Right lung (tissue), 5 donors: Measurements from ENCODE around the gene PEDS1. TPM values are rescaled to one million over a fixed set of nuclear protein-coding genes. Genes with fewer than 3 reads are reported as not detected.
"Not testable (repeated sequence)": the region's sequence is repeated elsewhere in the genome, so short reads cannot be mapped to it uniquely, and the experiment has no call there.

Experiments
- DNase-seq, 2 donors: peaks; one replicate each; pipeline ENCODE4 v3.0.0-alpha.2; 2013
- polyA plus RNA-seq, 5 donors: library from polyadenylated mRNA; unstranded; fragments of 120-200 nt; gene quantifications; one replicate each; pipeline versions ENCODE4 v1.2.1 to v1.2.3, GENCODE V29; 2013; ENCODE audit warnings: inconsistent platforms in 1 of 5, low replicate concordance in 1 of 5; ENCODE audit not compliant: insufficient read length in 5 of 5, insufficient read depth in 1 of 5

PEDS1 gene
- polyA plus RNA-seq, 5 donors = 26.5 to 37.4 (median 27.5) TPM

DNA sequence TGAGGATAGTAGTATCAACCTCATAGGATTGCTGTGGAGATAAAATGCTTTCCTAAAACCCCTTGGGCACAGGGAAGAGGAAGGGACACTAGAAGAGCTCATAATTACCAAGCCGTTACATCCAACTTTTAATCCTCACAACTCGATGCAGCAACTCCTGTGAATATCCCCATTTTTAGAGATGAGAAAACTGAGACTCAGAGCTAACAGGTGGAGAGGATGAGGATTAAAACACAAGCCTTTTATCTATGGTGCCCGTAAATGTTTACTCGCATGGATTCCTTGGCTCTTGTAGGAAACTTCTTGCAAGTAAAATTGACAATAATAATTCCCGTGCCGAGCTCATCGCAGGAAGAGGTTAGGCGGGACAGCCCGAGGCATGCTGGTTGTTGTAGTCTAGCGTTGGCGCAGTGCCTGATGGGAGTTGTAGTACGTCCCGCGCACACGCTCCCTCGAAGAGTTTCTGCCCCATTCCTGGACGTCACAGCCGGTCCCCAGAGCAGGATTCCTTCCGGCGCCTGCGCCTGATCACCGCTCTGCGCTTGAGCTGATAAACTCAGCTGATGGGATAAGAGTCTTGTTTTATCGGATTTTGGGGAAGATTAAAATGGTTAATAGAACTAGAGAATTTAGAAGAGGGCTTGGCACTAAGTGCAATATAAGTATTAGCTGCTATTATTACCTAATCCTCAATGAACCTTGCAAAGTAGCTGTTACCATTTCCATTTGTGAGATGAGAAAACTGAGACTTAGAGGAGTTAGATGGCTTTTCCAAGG lies 37.7 kb downstream of the PEDS1 start:
- peak; percentile 95 to 96 for DNase-seq

DNA sequence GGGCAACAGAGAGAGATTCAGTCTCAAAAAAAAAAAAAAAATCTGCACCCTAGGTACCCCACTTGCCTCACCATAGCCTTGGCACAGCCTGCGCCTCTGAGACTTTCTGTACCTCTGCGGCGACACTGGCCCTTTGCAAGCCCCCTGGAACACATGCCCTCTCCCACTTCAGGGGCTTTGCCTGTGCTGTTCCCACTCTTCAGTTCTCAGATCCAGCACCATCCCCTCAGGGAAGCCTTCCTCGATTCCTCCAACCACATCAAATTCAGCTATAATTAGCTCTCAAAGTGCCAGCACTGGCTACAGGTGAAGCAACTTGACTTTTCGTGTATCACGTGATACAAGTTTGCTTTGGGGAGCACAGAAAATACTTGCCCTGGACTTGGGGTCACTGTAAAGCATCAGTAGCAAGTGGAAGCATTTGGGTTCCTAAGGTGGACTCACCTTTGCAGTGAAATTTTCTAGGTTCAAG lies 38.4 kb downstream of the PEDS1 start:
- no peak for DNase-seq

DNA sequence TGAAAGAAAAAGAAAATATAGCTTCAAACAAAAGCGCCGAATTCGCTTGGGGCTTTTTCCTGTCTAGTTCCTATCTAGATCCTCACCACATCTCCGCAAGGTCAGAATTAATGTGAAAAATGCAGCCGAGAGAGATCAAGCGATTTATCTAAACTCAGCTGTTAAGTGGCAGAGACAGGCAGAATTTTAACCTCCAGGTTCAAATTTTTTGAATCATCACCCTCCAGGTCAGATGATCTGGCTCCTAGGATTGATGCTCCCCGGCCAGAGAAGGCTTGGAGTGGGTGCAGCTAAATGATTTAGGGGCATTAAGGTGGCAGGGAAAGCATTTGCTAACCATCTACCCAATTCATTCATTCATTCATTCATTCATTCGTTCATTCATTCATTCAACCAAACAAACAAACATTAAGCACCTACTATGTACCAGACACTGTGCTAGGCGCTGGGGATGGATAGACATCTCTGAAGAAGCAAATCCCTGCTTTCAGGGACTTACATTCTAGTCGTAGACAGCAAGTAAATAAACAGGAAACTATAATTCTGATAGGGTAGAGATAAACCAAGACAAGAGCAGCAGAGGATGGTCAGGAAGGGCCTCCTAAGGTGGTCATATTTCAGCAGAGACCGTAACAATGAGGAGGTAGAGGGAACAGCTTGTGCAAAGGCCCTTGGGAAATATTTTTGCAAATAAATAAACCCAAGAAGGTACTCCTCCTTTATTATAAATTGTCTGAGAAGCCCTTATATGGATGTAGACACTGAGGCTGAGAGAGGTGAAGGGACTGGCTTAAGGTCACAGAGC lies 39.9 kb downstream of the PEDS1 start:
- DNase-seq = no peak

DNA sequence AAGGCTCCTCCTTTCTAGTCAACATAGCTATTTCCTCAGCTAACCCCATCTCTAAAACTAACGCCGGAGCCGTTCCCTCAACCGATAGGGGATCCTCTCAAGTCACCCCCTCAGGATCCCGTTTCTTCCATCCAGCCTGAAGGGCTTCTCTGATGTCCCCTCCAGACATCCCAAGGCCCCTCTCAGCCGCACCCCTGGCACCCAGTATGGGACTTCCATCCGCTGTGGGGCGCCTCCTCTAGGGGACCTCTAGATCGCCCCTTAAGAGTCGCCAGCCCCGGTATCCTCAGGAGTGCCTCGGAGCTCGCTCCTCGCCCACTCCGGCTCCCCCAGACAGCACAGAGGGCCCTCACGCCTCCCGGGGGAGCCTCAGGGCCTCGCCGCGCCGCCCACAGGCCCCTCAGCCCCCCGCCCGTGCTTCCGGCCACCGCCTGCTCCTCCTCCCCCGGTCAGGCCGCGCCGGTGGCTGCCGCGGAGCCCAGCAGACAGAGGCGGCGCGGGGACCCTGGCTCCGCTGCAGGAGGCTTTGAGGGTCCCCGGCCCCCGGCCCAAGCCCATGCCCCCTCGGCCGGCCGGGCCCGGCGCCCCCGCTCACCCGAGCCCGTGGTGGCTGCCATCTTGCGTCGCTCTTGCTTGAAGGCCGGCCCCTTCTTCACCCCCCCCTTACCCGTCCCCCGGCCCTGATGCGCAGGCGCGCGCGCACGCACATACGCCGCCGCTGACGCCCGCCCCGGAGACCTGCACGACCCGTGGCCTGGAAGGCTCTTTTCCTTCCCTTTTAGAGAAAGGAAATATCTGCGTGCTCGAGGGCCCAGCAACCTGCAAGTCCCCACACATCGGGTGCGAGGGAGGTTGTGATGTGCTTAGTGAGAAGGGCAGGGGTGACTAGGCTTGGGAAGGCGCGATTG lies 40.8 kb downstream of the PEDS1 start, which contains the start of gene UBE2V1:
UBE2V1 (minus strand) TSS at position 639 of the 908 bp plus-strand sequence; CDS start at position 617, 22 bp downstream.
- DNase-seq = peak; percentile 91 to 92

DNA sequence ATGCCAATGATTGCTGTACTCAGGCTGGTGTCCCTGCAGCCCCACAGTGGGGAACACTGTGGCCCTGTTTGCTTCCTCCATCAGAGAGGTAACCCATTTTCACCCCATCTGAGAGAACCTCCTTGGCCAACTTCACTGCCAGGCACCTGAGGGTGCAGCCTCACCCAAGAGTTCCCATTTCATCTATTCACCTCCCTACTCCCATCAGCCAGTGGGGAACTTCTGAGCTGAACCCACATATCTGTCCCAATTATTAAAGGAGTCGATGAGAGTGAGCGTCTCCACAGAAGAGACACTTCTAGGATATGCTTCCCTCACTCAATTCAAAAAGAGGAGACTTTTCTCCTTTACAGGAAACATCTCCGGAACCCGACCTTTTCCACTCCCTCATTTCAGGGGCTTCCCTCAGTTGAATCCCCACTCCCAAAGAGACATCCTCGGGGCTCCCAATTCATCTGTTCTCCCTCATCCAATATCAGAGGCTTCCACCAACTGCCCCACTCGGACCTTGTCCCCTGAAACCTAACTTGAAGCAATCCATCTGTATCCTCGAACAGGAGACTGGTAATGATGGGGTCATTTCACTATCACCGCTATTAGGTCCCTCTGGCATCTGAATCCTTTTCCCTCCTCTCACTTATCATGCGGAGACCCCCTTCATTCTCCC lies 41.6 kb downstream of the PEDS1 start:
- no peak for DNase-seq

DNA sequence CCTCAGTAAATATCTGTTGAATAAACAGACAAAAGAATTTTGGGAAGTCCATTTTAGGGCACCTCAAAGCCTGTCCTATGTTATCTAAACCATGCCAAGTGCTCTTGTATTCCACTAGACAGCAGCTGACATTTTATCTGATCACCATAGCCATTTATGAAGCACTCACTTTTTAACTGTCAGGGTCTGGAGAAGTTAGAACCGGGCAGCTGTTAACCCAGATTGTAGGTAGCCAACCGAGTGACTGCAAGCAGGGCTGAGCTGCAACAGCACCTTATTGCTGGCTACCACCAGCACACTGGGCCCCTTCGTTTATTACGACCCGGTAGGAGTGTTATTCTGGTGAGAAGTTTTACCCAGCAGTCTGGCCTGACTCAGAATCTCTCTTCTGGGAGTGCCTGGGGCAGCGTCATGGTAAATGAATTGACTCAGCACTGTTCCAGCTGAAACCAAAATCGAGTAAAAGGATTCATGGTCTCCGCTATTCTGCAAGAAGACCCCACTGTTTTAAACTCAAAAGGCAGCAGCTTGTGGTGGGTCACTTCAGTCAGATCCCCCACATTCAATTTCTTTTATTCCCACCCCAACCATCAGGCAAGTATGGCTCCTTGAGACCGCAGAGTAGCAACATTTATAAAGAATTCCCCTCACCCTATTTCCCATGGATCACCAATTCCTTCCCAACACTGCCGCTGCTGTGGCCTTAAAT lies 42.2 kb downstream of the PEDS1 start:
- no peak for DNase-seq

DNA sequence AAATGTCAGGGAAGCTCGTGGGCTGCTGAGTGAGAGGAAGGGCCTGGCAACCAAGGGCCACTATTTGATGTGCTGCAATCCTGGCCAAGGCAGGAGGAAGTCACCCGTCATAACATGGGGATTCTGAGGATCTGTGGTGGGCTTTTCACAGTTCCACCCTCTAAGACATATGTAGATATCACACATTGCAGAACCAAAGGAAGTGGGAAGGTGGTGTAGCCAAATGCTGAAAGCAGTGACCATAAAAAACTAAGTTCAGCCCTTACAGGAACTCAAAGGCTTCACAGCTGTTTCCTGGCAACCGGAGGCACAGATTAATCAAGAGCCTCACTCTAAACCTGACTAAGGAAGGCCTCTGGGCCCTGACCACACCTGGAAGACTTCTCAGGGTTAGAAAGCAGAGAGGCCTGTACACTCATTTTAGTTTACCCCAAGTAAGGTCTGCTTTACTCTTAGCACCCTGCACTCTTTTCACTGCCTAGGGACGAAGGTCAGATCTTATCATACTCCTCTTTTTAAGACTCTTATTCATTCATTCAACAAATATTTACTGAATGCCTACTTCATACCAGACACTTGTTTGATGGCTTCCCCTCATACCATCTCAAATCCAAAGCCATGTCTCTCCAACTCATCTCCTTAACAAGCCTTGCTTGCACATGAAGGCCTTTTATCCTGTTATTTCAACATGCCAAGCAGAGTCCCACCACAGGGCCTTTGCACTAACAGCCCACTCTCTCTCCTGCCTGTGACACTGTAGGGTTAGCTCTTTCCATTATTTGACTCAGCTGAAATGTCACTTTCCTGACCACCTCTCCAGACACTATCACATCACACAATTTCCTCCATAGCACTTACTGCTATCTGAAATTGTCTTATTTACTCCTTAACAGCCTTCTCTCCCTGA lies 43.1 kb downstream of the PEDS1 start:
- DNase-seq = no peak

DNA sequence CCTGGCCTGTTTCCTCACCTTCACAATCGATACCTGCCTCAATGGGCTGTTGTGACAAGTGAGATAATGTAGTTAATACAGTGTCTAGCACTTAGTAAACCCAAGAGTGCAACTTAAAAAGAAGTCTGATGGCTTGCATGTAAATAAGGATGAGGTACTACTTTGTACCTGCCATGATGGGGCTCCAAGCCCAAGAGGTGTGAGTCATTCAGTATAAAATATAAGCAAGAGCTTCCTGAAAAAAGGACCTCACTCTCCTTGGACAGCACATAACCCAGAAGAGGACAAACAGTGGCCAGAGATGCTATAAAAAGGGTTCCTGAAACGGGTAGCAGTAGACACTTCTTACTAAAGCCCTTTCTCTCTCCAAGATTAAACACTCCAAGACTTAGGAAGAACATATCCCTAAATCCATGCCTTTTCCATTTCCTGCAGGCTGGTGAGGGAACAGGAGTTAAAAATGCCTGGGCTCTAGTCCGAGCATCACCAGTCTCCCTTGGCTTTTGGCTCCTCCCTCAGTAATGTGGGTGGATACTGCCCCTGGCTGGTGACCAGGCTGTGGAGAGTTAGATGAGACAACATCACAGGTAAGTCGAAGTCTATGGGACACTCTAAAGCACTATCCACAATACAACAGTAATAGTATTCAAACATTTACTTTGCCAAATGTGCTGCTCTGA lies 44.8 kb downstream of the PEDS1 start:
- no peak for DNase-seq

DNA sequence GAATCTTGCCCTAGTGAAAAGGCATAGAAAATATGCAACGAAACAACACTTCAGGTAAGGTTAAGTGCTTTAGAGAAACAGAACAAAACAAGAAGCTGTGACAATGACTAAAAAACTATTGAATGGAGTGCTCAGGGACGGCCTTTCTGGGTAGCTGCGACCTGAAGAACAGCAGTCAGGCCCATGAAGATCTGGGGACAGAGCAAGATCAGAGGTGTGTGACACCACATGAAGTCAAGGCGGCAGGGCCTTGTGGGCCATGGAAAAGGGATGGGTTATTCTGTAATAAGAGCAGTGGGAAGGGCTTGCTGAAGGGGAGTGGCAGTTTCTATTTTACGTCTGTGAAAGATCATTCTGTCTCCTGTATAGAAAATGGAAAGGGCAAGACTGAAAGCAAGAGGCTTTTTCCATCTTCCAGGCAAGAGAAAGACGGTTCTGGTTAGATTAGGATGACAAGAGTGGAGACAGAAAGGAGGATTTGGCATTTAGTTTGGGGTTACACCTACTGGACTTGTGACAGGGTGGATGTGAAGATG lies 45.7 kb downstream of the PEDS1 start:
- DNase-seq = no peak

DNA sequence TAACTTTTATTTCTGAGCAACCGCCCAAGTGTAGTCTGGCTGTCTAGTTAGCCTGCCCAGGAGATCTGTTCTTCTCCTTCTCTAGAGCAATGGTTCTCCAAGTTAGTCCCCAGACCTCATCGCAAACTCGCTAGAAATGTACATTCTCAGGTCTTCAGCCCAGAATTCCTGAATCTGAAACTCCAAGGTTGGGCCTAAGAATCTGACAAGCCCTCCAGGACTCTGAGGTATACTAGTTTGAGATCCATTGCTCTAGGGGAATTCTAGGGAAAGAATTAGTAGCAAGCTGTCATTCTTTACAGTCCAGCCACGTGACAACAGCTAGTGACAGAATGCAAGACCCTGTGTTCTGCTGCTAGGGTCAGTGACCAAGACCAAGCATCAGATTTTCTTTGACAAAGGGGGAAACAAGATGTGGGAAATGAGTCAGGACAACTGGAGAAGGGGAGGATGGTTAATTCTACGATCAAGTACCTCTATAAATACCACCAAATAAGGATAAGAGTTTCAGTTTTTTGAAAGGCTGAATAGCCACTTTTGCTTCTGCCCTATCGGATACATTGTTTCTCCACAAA lies 46.4 kb downstream of the PEDS1 start:
- no peak for DNase-seq

DNA sequence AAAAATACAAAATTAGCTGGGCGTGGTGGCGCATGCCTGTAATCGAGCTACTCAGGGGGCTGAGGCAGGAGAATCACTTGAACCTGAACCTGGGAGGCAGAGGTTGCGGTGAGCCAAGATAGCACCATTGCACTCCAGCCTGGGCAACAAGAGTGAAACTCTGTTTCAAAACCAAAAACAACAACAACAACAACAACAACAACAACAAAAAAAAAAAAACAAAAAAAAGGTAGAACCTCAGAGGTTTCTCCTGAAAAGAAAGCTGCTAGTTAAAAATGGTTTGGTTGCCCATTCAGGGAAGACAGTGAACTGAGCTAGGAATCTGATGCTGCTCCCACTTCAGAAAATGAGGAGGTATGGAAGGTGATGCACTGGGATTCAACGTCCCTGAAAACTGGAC lies 46.9 kb downstream of the PEDS1 start:
- DNase-seq = not testable (repeated sequence)

Other genes with a start within 250 kb of the PEDS1 start
- 1 to 10 TPM; 7.2 to 9.6 (median 7.8) TPM for gene SPATA2, start 238.2 kb downstream of the PEDS1 start, polyA plus RNA-seq
- 10 to 100 TPM; 57.2 to 71.9 (median 65.0) TPM for gene RNF114, start 217.3 kb downstream of the PEDS1 start, polyA plus RNA-seq
- gene SNAI1, start 170.7 kb downstream of the PEDS1 start, polyA plus RNA-seq = 10 to 100 TPM in 1 of 5 donors, 1 to 10 TPM in 4; 7.7 to 11.8 (median 8.7) TPM
- 100 to 1,000 TPM; 130 to 165 (median 154) TPM for gene UBE2V1, start 40.6 kb downstream of the PEDS1 start, polyA plus RNA-seq
- 10 to 100 TPM; 28.8 to 80.9 (median 30.8) TPM for gene CEBPB, start 37.1 kb upstream of the PEDS1 start, polyA plus RNA-seq